ENCODE measurements around the gene TRIO.

Gene TRIO

DNA sequence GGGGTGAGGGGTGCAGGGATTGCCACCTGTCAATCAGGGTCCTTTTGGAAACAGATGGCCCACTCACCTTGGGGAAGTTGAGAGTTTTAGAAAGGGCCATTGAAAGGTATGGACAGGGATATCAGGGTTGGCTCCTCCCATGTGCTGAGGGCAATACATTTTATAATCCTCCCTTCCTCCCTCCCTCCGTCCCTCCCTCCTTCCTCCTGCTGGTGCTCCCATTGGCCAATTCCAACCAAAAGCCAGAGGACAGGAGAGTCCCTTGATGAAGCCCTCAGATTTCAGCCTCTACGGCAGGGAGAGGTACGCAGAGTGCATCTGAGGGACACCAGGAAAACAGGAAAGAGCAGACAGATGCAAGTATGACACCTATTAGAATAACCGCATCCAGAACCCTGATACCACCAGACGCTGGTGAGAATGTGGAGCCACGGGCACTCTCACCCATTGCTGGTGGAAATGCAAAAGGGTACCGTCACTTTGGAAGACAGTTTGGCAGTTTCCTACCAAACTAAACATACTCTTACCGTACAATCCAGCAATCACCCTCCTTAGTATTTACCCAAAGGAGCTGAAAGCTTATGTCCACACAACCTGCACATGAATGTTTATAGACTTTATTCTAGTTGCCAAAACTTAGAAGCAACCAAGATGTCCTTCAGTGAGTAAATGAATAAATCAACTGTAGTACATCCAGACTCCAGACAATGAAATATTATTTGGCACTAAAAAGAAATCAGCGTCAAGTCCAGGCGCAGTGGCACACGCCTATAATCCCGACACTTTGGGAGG, 380.3 kb downstream of the TRIO start:
- no peak overlapping the region for H3K4me3 ChIP-seq (ENCODE audit: control insufficient read depth, low read depth, low read length)
- TF ChIP-seq, protein P1, sequence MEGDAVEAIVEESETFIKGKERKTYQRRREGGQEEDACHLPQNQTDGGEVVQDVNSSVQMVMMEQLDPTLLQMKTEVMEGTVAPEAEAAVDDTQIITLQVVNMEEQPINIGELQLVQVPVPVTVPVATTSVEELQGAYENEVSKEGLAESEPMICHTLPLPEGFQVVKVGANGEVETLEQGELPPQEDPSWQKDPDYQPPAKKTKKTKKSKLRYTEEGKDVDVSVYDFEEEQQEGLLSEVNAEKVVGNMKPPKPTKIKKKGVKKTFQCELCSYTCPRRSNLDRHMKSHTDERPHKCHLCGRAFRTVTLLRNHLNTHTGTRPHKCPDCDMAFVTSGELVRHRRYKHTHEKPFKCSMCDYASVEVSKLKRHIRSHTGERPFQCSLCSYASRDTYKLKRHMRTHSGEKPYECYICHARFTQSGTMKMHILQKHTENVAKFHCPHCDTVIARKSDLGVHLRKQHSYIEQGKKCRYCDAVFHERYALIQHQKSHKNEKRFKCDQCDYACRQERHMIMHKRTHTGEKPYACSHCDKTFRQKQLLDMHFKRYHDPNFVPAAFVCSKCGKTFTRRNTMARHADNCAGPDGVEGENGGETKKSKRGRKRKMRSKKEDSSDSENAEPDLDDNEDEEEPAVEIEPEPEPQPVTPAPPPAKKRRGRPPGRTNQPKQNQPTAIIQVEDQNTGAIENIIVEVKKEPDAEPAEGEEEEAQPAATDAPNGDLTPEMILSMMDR (conservative IDR thresholded peaks at IDR 0.05; ENCODE audit: control insufficient read depth, insufficient read depth, low read depth, low read length): no peak
- DNase-seq (ENCODE audit: low read depth): no peak

DNA sequence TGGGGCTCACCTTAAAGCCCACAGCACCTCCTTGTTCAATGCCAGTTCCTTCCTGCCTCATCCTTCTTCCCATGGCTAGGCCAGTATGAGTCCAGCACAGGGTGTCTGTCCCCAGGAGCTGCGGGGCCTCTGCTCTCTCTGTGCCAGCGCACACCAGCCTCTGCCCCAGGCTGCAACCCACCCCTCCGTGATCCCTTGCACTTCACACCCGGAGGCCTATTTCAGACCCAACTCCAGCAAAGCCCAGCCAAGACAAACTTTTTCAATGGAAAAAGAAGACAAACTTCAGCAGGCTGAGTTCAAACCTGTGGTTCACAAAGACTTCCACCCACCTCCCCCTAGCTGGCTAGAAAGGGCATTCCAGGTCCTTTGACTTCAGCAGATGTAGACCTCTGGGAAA, 382.3 kb downstream of the TRIO start:
- H3K4me3 ChIP-seq (ENCODE audit: control insufficient read depth, low read depth, low read length): no peak overlapping the region
- TF ChIP-seq, protein P1 (conservative IDR thresholded peaks at IDR 0.05; ENCODE audit: control insufficient read depth, insufficient read depth, low read depth, low read length): no peak
- DNase-seq (ENCODE audit: low read depth): no peak

DNA sequence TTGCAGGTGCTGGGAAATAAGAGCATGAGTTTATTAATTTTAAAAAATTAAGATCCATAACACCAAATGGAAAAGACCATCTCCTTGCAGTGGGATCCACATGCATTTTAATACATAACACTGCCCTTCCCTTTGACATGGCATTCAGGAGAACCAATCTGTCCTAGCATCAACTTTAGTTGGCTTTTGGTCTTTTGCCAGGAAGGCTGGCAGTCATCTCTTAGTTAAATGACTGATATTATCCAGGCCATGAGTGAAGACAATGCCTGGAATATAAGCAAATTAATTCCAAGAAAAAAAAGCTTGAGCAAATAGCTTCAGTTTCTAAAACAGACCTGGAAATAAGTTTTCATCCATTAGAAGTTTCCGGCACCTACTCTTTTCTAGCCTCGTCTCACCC, 383.4 kb downstream of the TRIO start:
- no peak for DNase-seq (ENCODE audit: low read depth)
- H3K4me3 ChIP-seq (ENCODE audit: control insufficient read depth, low read depth, low read length): no peak overlapping the region
- TF ChIP-seq, protein P1 (conservative IDR thresholded peaks at IDR 0.05; ENCODE audit: control insufficient read depth, insufficient read depth, low read depth, low read length): no peak

DNA sequence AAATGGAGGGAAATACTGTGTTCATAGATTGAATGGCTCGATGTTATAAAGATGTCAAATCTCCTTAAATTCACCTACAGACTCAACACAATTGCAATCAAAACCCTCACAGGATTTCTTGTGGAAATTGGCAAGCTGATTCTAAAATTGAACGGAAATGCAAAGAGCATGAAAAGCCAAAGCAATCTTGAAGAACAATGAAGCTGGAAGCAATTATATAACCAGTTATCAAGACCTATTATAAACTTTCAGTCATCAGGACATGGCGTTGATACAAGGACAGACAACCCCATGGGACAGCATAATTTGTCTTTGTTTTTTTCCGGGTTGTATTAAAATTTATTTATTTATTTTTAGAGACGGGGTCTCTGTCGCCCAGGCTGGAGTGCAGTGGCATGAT, 385.0 kb downstream of the TRIO start:
- TF ChIP-seq, protein P1 (conservative IDR thresholded peaks at IDR 0.05; ENCODE audit: control insufficient read depth, insufficient read depth, low read depth, low read length): no peak
- no peak for DNase-seq (ENCODE audit: low read depth)
- H3K4me3 ChIP-seq (ENCODE audit: control insufficient read depth, low read depth, low read length): no peak overlapping the region

DNA sequence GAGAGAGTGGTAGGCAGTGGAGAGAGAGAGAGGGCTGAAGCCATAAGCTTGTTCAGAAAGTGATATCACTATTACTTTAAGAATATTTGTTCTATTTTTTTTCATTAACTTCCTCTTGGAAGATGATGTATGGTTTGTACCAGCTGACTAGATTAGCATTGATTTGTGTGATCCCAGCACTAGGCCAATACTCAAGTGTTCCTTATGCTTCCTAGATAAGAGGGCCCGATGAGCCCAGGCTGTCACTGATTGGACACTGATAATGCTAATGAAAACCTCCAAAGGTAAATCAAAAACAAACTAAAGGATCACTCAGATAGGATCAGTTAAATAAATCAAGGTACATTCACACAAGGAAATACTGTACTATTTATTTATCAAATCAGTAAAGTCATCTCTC, 385.8 kb downstream of the TRIO start:
- TF ChIP-seq, protein P1 (conservative IDR thresholded peaks at IDR 0.05; ENCODE audit: control insufficient read depth, insufficient read depth, low read depth, low read length): no peak
- H3K4me3 ChIP-seq (ENCODE audit: control insufficient read depth, low read depth, low read length): no peak overlapping the region

DNA sequence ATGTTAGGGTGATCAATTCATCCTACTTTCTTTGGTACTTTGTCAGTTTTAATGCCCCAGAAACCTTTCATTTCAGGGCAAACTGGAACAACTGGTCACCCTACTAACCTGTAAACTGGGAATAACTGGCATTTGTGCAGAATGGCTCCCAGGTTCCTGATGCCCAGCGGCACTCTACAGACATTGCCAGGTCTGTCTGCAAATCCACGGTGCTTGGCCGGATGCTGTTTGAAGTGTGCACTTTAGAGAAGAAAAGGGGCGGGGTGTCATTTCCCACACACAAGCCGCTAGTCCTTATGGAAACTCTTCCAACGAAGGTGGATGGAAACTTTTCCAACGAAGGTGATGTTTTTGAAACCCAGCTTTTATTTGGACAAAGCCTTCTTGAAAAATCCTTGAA, 388.5 kb downstream of the TRIO start:
- DNase-seq (ENCODE audit: low read depth): no peak
- no peak overlapping the region for H3K4me3 ChIP-seq (ENCODE audit: control insufficient read depth, low read depth, low read length)
- TF ChIP-seq, protein P1 (conservative IDR thresholded peaks at IDR 0.05; ENCODE audit: control insufficient read depth, insufficient read depth, low read depth, low read length): no peak

More for the DNA sequence above, 385.8 kb downstream of the TRIO start:
- DNase-seq (ENCODE audit: low read depth): no peak

Data from fibroblast of mammary gland (primary cell).